Breast epithelium (tissue), 4 donors: ENCODE results near the gene TAF5L. TPM values are rescaled to one million over a fixed set of nuclear protein-coding genes. Genes with fewer than 3 reads are reported as not detected.

Source experiments
- DNase-seq, 2 donors: peaks; one replicate each; pipeline ENCODE4 v3.0.0-alpha.2; 2019; ENCODE audit warnings: low spot score in 2 of 2
- H3K27ac ChIP-seq, 2 donors: fragments of 200-600 bp; sonication (generic) in 1 of 2; one replicate each; pipeline ENCODE4 v1.5.1; 2016 to 2019; ENCODE audit warnings: mild to moderate bottlenecking in 1 of 2
- H3K27me3 ChIP-seq, 2 donors: fragments of 200-600 bp; sonication (generic) in 1 of 2; one replicate each; pipeline versions ENCODE4 v1.5.1 to v1.6.0; 2017 to 2019; ENCODE audit warnings: control low read depth in 1 of 2, mild to moderate bottlenecking in 1 of 2
- H3K36me3 ChIP-seq: fragments of 200-600 bp; one replicate; pipeline ENCODE4 v1.5.1; 2019
- H3K4me1 ChIP-seq, 2 donors: fragments of 200-600 bp; sonication (generic); one replicate each; pipeline ENCODE4 v1.5.1; 2016 to 2019; ENCODE audit warnings: control low read depth in 1 of 2
- H3K4me3 ChIP-seq, 3 donors: fragments of 200-600 bp; sonication (generic); 1 replicate in 2 of 3; 2 replicates in 1 of 3; pipeline ENCODE4 v1.5.1; 2016 to 2019; ENCODE audit warnings: mild to moderate bottlenecking in 3 of 3, moderate library complexity in 2 of 3
- H3K9me3 ChIP-seq, 2 donors: fragments of 200-600 bp; sonication (generic) in 1 of 2; one replicate each; pipeline ENCODE4 v1.5.1; 2016 to 2019; ENCODE audit warnings: control low read depth in 1 of 2
- CTCF ChIP-seq, 3 donors: fragments of 450-650 bp; IDR thresholded peaks; one replicate each; pipeline ENCODE4 v1.5.1; 2016 to 2017; ENCODE audit warnings: antibody characterized with exemption in 3 of 3, mild to moderate bottlenecking in 3 of 3, moderate library complexity in 3 of 3
- POLR2A ChIP-seq: fragments of 450-650 bp; IDR thresholded peaks from one replicate; pipeline ENCODE4 v1.6.1; 2016; ENCODE audit warnings: antibody characterized with exemption, mild to moderate bottlenecking, moderate library complexity
- POLR2AphosphoS5 ChIP-seq, 3 donors: sonication (generic); formaldehyde crosslinking; IDR thresholded peaks; one replicate each; pipeline ENCODE4 v1.6.1; 2017; ENCODE audit warnings: antibody characterized with exemption in 3 of 3
- intact Hi-C: fragments of 100-400 bp; cut with DNase I; formaldehyde crosslinking; loops from one replicate; pipeline ENCODE4 v1.15.1; 2023; ENCODE audit warnings: low total_unique reads
- total RNA-seq, 3 donors: library from RNA; depleted of rRNA; stranded (reverse); fragments of >200 nt; gene quantifications; one replicate each; pipeline ENCODE4 v1.1.0, GENCODE V29; 2016

Gene TAF5L
- 10 to 100 TPM; 15.4 to 18.3 (median 16.3) TPM for total RNA-seq

- Histone ChIP-seq H3K36me3 (no peaks in the 10 kb centered on the region), H3K27me3 (no peaks in the 10 kb centered on the region), H3K9me3 (no peaks in the 10 kb centered on the region), H3K4me3 (peak within 1 kb of the TSS; percentile 78 to 96 (median 93)), H3K27ac (peak within 1 kb of the TSS; percentile 80 to 96), H3K4me1 (peaks cover 0 to 17% of the 10 kb centered on the region in 2 donors)
- intact Hi-C loops, result loop anchor here (10.0 kb wide), 1 partner anchor 71 kb away; the partner anchor contains the start of gene ABCB10
- peak; percentile 73 to 80 for DNase-seq
- TF ChIP-seq POLR2A (no peak), POLR2AphosphoS5 (IDR thresholded peaks at IDR 0.05) (peak in 2 of 3 donors; percentile 32 to 34)
These were observed at the start of gene TAF5L, which contains the start of gene URB2 for GRCh38 chr1:229625915-229626831. Gene TAF5L (minus strand): TSS chr1:229626122. CDS start chr1:229614482, 11,640 bp downstream. Gene URB2 (plus strand): TSS chr1:229626247. CDS start chr1:229627634, 1,387 bp downstream.

GRCh38 chr1:229675396-229675795, 49.5 kb upstream of the TAF5L start:
- Histone ChIP-seq H3K27me3 (no peaks in the 10 kb centered on the region), H3K36me3 (no peaks in the 10 kb centered on the region), H3K27ac (no peak overlapping the region), H3K4me1 (no peaks in the 10 kb centered on the region), H3K9me3 (no peaks in the 10 kb centered on the region), H3K4me3 (no peak overlapping the region)
- intact Hi-C loops, result no loop called here
- DNase-seq, result no peak
- TF ChIP-seq POLR2A, result no peak
- no peak for TF ChIP-seq POLR2AphosphoS5 (IDR thresholded peaks at IDR 0.05)
- TF ChIP-seq CTCF (IDR thresholded peaks at IDR 0.05), result no peak

- H3K36me3 ChIP-seq, result no peaks in the 10 kb centered on the region
- no peak for DNase-seq
These were observed 48.1 kb upstream of the TAF5L start for GRCh38 chr1:229674042-229674441.

GRCh38 chr1:229672246-229672645, 46.3 kb upstream of the TAF5L start:
- H3K4me3 ChIP-seq, result no peak overlapping the region
- H3K27ac ChIP-seq, result no peak overlapping the region
- no peaks in the 10 kb centered on the region for H3K36me3 ChIP-seq
- TF ChIP-seq POLR2AphosphoS5 (IDR thresholded peaks at IDR 0.05), result no peak
- TF ChIP-seq POLR2A, result no peak
- no peak for TF ChIP-seq CTCF (IDR thresholded peaks at IDR 0.05)
- intact Hi-C loops, result no loop called here
- DNase-seq, result no peak
- no peaks in the 10 kb centered on the region for H3K27me3 ChIP-seq
- H3K4me1 ChIP-seq, result no peaks in the 10 kb centered on the region
- no peaks in the 10 kb centered on the region for H3K9me3 ChIP-seq

More at GRCh38 chr1:229674042-229674441, 48.1 kb upstream of the TAF5L start:
- Histone ChIP-seq H3K4me3 (no peak overlapping the region), H3K9me3 (no peaks in the 10 kb centered on the region), H3K27me3 (no peaks in the 10 kb centered on the region), H3K27ac (no peak overlapping the region), H3K4me1 (no peaks in the 10 kb centered on the region)
- intact Hi-C loops, result no loop called here
- TF ChIP-seq POLR2A (no peak), CTCF (IDR thresholded peaks at IDR 0.05) (no peak), POLR2AphosphoS5 (IDR thresholded peaks at IDR 0.05) (no peak)

- no peaks in the 10 kb centered on the region for H3K4me1 ChIP-seq
- H3K27me3 ChIP-seq, result no peaks in the 10 kb centered on the region
- TF ChIP-seq CTCF (IDR thresholded peaks at IDR 0.05) (no peak), POLR2AphosphoS5 (IDR thresholded peaks at IDR 0.05) (no peak), POLR2A (no peak)
- no peak overlapping the region for H3K4me3 ChIP-seq
- no peaks in the 10 kb centered on the region for H3K9me3 ChIP-seq
- intact Hi-C loops, result no loop called here
- no peak for DNase-seq
- H3K27ac ChIP-seq, result no peak overlapping the region
- H3K36me3 ChIP-seq, result no peaks in the 10 kb centered on the region
These were observed 45.4 kb upstream of the TAF5L start for GRCh38 chr1:229671310-229671709.
